ENCODE data around the gene TBC1D14. TPM values are rescaled to one million over a fixed set of nuclear protein-coding genes. Genes with fewer than 3 reads are reported as not detected.

The TBC1D14 gene
- total RNA-seq, 2 donors from 2014 or later = 43.2 to 46.6 TPM

DNA sequence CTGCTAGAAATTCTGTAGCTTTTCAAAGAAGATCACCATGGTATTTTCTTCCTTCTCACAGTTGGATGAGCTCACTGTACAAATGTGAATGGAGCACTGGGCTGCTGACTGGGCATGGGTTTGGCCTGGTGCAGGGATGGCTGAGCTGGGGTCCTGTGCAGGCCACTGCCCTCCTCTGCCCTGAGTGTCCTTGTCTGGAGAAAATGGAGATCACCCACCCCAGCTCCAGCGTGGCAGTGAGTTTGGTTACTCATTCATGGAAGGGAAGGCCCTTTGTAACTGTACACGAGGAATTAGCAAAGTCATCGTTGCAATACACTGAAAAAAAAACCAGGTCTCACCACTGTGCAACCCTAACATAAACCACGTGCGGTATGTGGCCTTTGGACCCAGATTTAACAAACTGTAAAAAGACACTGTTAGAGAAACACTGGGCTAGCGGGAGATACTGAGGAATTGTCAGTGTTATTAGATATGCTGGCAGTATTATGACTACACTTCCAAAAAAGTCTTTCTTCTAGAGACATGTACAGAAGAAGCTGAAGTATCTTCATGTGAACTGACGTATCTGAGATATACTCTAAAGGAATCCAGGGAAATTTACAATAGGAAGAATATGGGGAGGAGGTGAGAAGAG lies 16.1 kb upstream of the TBC1D14 start:
- Histone ChIP-seq H3K4me3 (no peak overlapping the region), H3K9ac (ENCODE audit: low read depth in 2 of 2, low read length in 2 of 2) (no peak overlapping the region), H3K4me1 (peaks cover 11% of the 10 kb centered on the region), H3K36me3 (no peaks in the 10 kb centered on the region), H3K9me3 (no peaks in the 10 kb centered on the region), H3K27me3 (no peaks in the 10 kb centered on the region), H3K27ac (peak overlapping the region; percentile 29)
- DNase-seq = peak; percentile 75
- TF ChIP-seq CTCF (IDR thresholded peaks at IDR 0.05) = no peak
- intact Hi-C loops (cut with DNase I) = no loop called here

DNA sequence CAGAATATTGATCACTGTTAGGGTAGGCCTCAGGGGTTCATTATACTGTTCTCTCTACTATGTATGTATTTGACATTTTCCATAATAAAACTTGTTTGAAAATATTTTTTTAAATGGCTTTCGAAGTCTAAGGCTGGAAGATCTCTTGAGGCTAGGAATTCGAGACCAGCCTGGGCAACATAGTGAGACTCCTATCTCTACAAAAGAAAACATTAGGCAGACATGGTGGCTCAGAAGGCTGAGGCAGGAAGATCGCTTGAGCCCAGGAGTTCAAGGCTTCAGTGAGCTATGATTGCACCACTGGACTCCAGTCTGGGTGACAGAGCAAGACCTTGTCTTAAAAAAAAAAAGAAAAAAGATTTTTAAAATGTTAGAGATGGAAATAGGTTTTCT lies 15.5 kb upstream of the TBC1D14 start:
- Histone ChIP-seq H3K9ac (ENCODE audit: low read depth in 2 of 2, low read length in 2 of 2) (no peak overlapping the region), H3K4me1 (peaks cover 11% of the 10 kb centered on the region), H3K27me3 (no peaks in the 10 kb centered on the region), H3K36me3 (no peaks in the 10 kb centered on the region), H3K9me3 (no peaks in the 10 kb centered on the region), H3K4me3 (no peak overlapping the region), H3K27ac (no peak overlapping the region)
- intact Hi-C loops (cut with DNase I) = no loop called here
- TF ChIP-seq CTCF (IDR thresholded peaks at IDR 0.05) = no peak
- no peak for DNase-seq

- no peaks in the 10 kb centered on the region for H3K9me3 ChIP-seq
- H3K4me3 ChIP-seq = no peak overlapping the region
- no peak for TF ChIP-seq CTCF (IDR thresholded peaks at IDR 0.05)
- H3K36me3 ChIP-seq = no peaks in the 10 kb centered on the region
- H3K9ac ChIP-seq (ENCODE audit: low read depth in 2 of 2, low read length in 2 of 2) = no peak overlapping the region
- no peak for DNase-seq
- no peaks in the 10 kb centered on the region for H3K27me3 ChIP-seq
- no peak overlapping the region for H3K27ac ChIP-seq
- intact Hi-C loops (cut with DNase I) = no loop called here
- H3K4me1 ChIP-seq = peaks cover 11% of the 10 kb centered on the region
Observed at GRCh38 chr4:6894528-6895498, 14.8 kb upstream of the TBC1D14 start.

DNA sequence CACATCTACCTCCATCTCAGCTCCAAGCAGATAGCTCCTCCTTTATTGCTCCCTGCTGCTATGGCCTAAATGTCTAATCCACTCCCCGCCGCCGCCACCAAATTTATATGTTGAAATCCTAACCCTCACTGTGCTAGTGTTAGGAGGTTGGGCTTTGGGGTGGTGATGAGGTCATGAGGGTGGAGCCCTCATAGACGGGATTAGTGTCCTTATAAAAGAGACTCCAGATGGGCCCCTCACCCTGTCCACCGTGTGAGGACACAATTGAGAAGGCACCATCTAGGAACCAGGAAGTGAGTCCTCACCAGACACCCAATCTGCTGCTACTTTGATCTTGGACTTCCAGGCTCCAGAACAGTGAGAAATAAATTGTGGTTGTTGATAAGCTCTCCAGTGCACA lies 13.6 kb upstream of the TBC1D14 start:
- intact Hi-C loops (cut with DNase I) = no loop called here
- Histone ChIP-seq H3K27me3 (no peaks in the 10 kb centered on the region), H3K4me1 (peaks cover 11% of the 10 kb centered on the region), H3K9me3 (no peaks in the 10 kb centered on the region), H3K9ac (ENCODE audit: low read depth in 2 of 2, low read length in 2 of 2) (no peak overlapping the region), H3K36me3 (no peaks in the 10 kb centered on the region), H3K27ac (no peak overlapping the region), H3K4me3 (no peak overlapping the region)
- DNase-seq = no peak
- no peak for TF ChIP-seq CTCF (IDR thresholded peaks at IDR 0.05)

DNA sequence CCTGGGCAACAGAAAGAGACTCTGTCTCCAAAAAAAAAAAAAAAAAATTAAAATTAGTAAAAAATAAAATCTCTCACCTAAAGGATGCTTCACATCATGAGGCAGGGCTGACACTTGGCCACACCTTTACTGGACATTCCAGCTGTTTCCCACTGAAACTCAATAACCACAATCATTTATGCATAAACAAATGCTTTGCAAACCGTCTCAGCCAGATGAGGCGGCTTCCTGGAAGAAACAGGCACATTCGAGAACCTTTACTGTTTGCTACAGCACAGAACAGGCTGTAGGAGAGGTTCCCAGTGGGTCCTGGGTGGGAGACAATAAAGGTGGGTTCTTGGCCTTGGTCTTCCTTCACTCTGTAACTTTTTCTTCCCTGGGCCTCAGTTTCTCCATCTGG lies 10.9 kb upstream of the TBC1D14 start:
- no peak overlapping the region for H3K9ac ChIP-seq (ENCODE audit: low read depth in 2 of 2, low read length in 2 of 2)
- no peak for DNase-seq
- intact Hi-C loops (cut with DNase I) = no loop called here

More for the DNA sequence above, 10.9 kb upstream of the TBC1D14 start:
- Histone ChIP-seq H3K27ac (no peak overlapping the region), H3K4me3 (no peak overlapping the region), H3K9me3 (no peaks in the 10 kb centered on the region), H3K27me3 (no peaks in the 10 kb centered on the region), H3K36me3 (no peaks in the 10 kb centered on the region), H3K4me1 (peaks cover 3% of the 10 kb centered on the region)
- TF ChIP-seq CTCF (IDR thresholded peaks at IDR 0.05) = no peak

All from colonic mucosa (tissue), 4 donors.